ENCODE data around the gene STK33.

The STK33 gene

GRCh38 chr11:8603696-8604077 lies 9.7 kb upstream of the STK33 start:
- H3K4me1 ChIP-seq (ENCODE audit: control insufficient read depth, insufficient read depth, low read length) = no peaks in the 10 kb centered on the region
- no peaks in the 10 kb centered on the region for H3K27me3 ChIP-seq (ENCODE audit: control insufficient read depth, insufficient read depth, low read length)
- no peaks in the 10 kb centered on the region for H3K9me3 ChIP-seq (ENCODE audit: control insufficient read depth, insufficient read depth, low read length)
- H3K4me3 ChIP-seq (ENCODE audit: low read depth, low read length) = no peak overlapping the region
- no peak overlapping the region for H3K27ac ChIP-seq (ENCODE audit: low read depth, low read length)
- no peak overlapping the region for H3K9ac ChIP-seq (ENCODE audit: low read depth, low read length)
- no peaks in the 10 kb centered on the region for H3K36me3 ChIP-seq (ENCODE audit: control insufficient read depth, insufficient read depth, low read length)

- H3K9me3 ChIP-seq (ENCODE audit: control insufficient read depth, insufficient read depth, low read length) = no peaks in the 10 kb centered on the region
- no peak overlapping the region for H3K9ac ChIP-seq (ENCODE audit: low read depth, low read length)
- no peak overlapping the region for H3K4me3 ChIP-seq (ENCODE audit: low read depth, low read length)
- H3K4me1 ChIP-seq (ENCODE audit: control insufficient read depth, insufficient read depth, low read length) = peaks cover 1% of the 10 kb centered on the region; the same call in 1 of the 2 replicates
- H3K27me3 ChIP-seq (ENCODE audit: control insufficient read depth, insufficient read depth, low read length) = no peaks in the 10 kb centered on the region
- no peak overlapping the region for H3K27ac ChIP-seq (ENCODE audit: low read depth, low read length)
- no peaks in the 10 kb centered on the region for H3K36me3 ChIP-seq (ENCODE audit: control insufficient read depth, insufficient read depth, low read length)
Observed at GRCh38 chr11:8601376-8602133, 7.5 kb upstream of the STK33 start.

GRCh38 chr11:8598506-8598905 lies 4.5 kb upstream of the STK33 start:
- no peak overlapping the region for H3K9ac ChIP-seq (ENCODE audit: low read depth, low read length)
- no peaks in the 10 kb centered on the region for H3K27me3 ChIP-seq (ENCODE audit: control insufficient read depth, insufficient read depth, low read length)

GRCh38 chr11:8597182-8597581 lies 3.2 kb upstream of the STK33 start:
- H3K27me3 ChIP-seq (ENCODE audit: control insufficient read depth, insufficient read depth, low read length) = no peaks in the 10 kb centered on the region
- H3K27ac ChIP-seq (ENCODE audit: low read depth, low read length) = no peak overlapping the region
- no peaks in the 10 kb centered on the region for H3K36me3 ChIP-seq (ENCODE audit: control insufficient read depth, insufficient read depth, low read length)
- H3K4me1 ChIP-seq (ENCODE audit: control insufficient read depth, insufficient read depth, low read length) = peaks cover 12% of the 10 kb centered on the region
- H3K9me3 ChIP-seq (ENCODE audit: control insufficient read depth, insufficient read depth, low read length) = no peaks in the 10 kb centered on the region
- no peak overlapping the region for H3K4me3 ChIP-seq (ENCODE audit: low read depth, low read length)
- H3K9ac ChIP-seq (ENCODE audit: low read depth, low read length) = no peak overlapping the region

More at GRCh38 chr11:8598506-8598905, 4.5 kb upstream of the STK33 start:
- Histone ChIP-seq H3K27ac (ENCODE audit: low read depth, low read length) (no peak overlapping the region), H3K9me3 (ENCODE audit: control insufficient read depth, insufficient read depth, low read length) (no peaks in the 10 kb centered on the region), H3K36me3 (ENCODE audit: control insufficient read depth, insufficient read depth, low read length) (no peaks in the 10 kb centered on the region), H3K4me1 (ENCODE audit: control insufficient read depth, insufficient read depth, low read length) (peaks cover 12% of the 10 kb centered on the region), H3K4me3 (ENCODE audit: low read depth, low read length) (no peak overlapping the region)

- no peak overlapping the region for H3K4me3 ChIP-seq (ENCODE audit: low read depth, low read length)
- no peaks in the 10 kb centered on the region for H3K36me3 ChIP-seq (ENCODE audit: control insufficient read depth, insufficient read depth, low read length)
Observed at GRCh38 chr11:8596504-8597046, 2.5 kb upstream of the STK33 start.

GRCh38 chr11:8593455-8593854 lies 573 bp downstream of the STK33 start:
- peaks cover 12% of the 10 kb centered on the region for H3K4me1 ChIP-seq (ENCODE audit: control insufficient read depth, insufficient read depth, low read length)
- peak overlapping the region; percentile 91 for H3K4me3 ChIP-seq (ENCODE audit: low read depth, low read length)
- H3K27ac ChIP-seq (ENCODE audit: low read depth, low read length) = no peak overlapping the region
- H3K27me3 ChIP-seq (ENCODE audit: control insufficient read depth, insufficient read depth, low read length) = no peaks in the 10 kb centered on the region
- H3K9ac ChIP-seq (ENCODE audit: low read depth, low read length) = peak overlapping the region; percentile 76; the same call in 1 of the 2 replicates
- H3K36me3 ChIP-seq (ENCODE audit: control insufficient read depth, insufficient read depth, low read length) = no peaks in the 10 kb centered on the region
- H3K9me3 ChIP-seq (ENCODE audit: control insufficient read depth, insufficient read depth, low read length) = no peaks in the 10 kb centered on the region

More at GRCh38 chr11:8596504-8597046, 2.5 kb upstream of the STK33 start:
- H3K9ac ChIP-seq (ENCODE audit: low read depth, low read length) = no peak overlapping the region
- no peaks in the 10 kb centered on the region for H3K27me3 ChIP-seq (ENCODE audit: control insufficient read depth, insufficient read depth, low read length)
- H3K4me1 ChIP-seq (ENCODE audit: control insufficient read depth, insufficient read depth, low read length) = peaks cover 12% of the 10 kb centered on the region
- H3K27ac ChIP-seq (ENCODE audit: low read depth, low read length) = no peak overlapping the region
- H3K9me3 ChIP-seq (ENCODE audit: control insufficient read depth, insufficient read depth, low read length) = no peaks in the 10 kb centered on the region

GRCh38 chr11:8587915-8588314 lies 6.1 kb downstream of the STK33 start:
- no peak overlapping the region for H3K27ac ChIP-seq (ENCODE audit: low read depth, low read length)

GRCh38 chr11:8586805-8587204 lies 7.2 kb downstream of the STK33 start:
- Histone ChIP-seq H3K36me3 (ENCODE audit: control insufficient read depth, insufficient read depth, low read length) (no peaks in the 10 kb centered on the region), H3K4me3 (ENCODE audit: low read depth, low read length) (no peak overlapping the region), H3K27ac (ENCODE audit: low read depth, low read length) (no peak overlapping the region), H3K9me3 (ENCODE audit: control insufficient read depth, insufficient read depth, low read length) (no peaks in the 10 kb centered on the region), H3K9ac (ENCODE audit: low read depth, low read length) (no peak overlapping the region), H3K27me3 (ENCODE audit: control insufficient read depth, insufficient read depth, low read length) (no peaks in the 10 kb centered on the region), H3K4me1 (ENCODE audit: control insufficient read depth, insufficient read depth, low read length) (peaks cover 4% of the 10 kb centered on the region; the same call in 1 of the 2 replicates)

More at GRCh38 chr11:8587915-8588314, 6.1 kb downstream of the STK33 start:
- Histone ChIP-seq H3K4me3 (ENCODE audit: low read depth, low read length) (no peak overlapping the region), H3K36me3 (ENCODE audit: control insufficient read depth, insufficient read depth, low read length) (no peaks in the 10 kb centered on the region), H3K4me1 (ENCODE audit: control insufficient read depth, insufficient read depth, low read length) (peaks cover 4% of the 10 kb centered on the region; the same call in 1 of the 2 replicates), H3K9ac (ENCODE audit: low read depth, low read length) (no peak overlapping the region), H3K9me3 (ENCODE audit: control insufficient read depth, insufficient read depth, low read length) (no peaks in the 10 kb centered on the region), H3K27me3 (ENCODE audit: control insufficient read depth, insufficient read depth, low read length) (no peaks in the 10 kb centered on the region)

GRCh38 chr11:8586184-8586583 lies 7.8 kb downstream of the STK33 start:
- no peaks in the 10 kb centered on the region for H3K27me3 ChIP-seq (ENCODE audit: control insufficient read depth, insufficient read depth, low read length)
- no peak overlapping the region for H3K27ac ChIP-seq (ENCODE audit: low read depth, low read length)
- H3K9me3 ChIP-seq (ENCODE audit: control insufficient read depth, insufficient read depth, low read length) = no peaks in the 10 kb centered on the region
- peaks cover 4% of the 10 kb centered on the region; the same call in 1 of the 2 replicates for H3K4me1 ChIP-seq (ENCODE audit: control insufficient read depth, insufficient read depth, low read length)
- no peak overlapping the region for H3K9ac ChIP-seq (ENCODE audit: low read depth, low read length)
- no peak overlapping the region for H3K4me3 ChIP-seq (ENCODE audit: low read depth, low read length)
- H3K36me3 ChIP-seq (ENCODE audit: control insufficient read depth, insufficient read depth, low read length) = no peaks in the 10 kb centered on the region

- H3K27me3 ChIP-seq (ENCODE audit: control insufficient read depth, insufficient read depth, low read length) = no peaks in the 10 kb centered on the region
- H3K36me3 ChIP-seq (ENCODE audit: control insufficient read depth, insufficient read depth, low read length) = no peaks in the 10 kb centered on the region
- H3K27ac ChIP-seq (ENCODE audit: low read depth, low read length) = no peak overlapping the region
- H3K9me3 ChIP-seq (ENCODE audit: control insufficient read depth, insufficient read depth, low read length) = no peaks in the 10 kb centered on the region
- peaks cover 4% of the 10 kb centered on the region; the same call in 1 of the 2 replicates for H3K4me1 ChIP-seq (ENCODE audit: control insufficient read depth, insufficient read depth, low read length)
- no peak overlapping the region for H3K9ac ChIP-seq (ENCODE audit: low read depth, low read length)
- H3K4me3 ChIP-seq (ENCODE audit: low read depth, low read length) = no peak overlapping the region
Observed at GRCh38 chr11:8584511-8584910, 9.5 kb downstream of the STK33 start.

GRCh38 chr11:8584082-8584481 lies 9.9 kb downstream of the STK33 start:
- H3K9me3 ChIP-seq (ENCODE audit: control insufficient read depth, insufficient read depth, low read length) = no peaks in the 10 kb centered on the region
- H3K27ac ChIP-seq (ENCODE audit: low read depth, low read length) = no peak overlapping the region
- H3K27me3 ChIP-seq (ENCODE audit: control insufficient read depth, insufficient read depth, low read length) = no peaks in the 10 kb centered on the region
- no peak overlapping the region for H3K4me3 ChIP-seq (ENCODE audit: low read depth, low read length)
- no peak overlapping the region for H3K9ac ChIP-seq (ENCODE audit: low read depth, low read length)
- no peaks in the 10 kb centered on the region for H3K36me3 ChIP-seq (ENCODE audit: control insufficient read depth, insufficient read depth, low read length)
- peaks cover 4% of the 10 kb centered on the region; the same call in 1 of the 2 replicates for H3K4me1 ChIP-seq (ENCODE audit: control insufficient read depth, insufficient read depth, low read length)

Measured in HUES48 (cell line).